ENCODE results near the gene HNRNPC. TPM values are rescaled to one million over a fixed set of nuclear protein-coding genes. Genes with fewer than 3 reads are reported as not detected.
"Not testable (repeated sequence)": the region's sequence is repeated elsewhere in the genome, so short reads cannot be mapped to it uniquely, and the experiment has no call there.

The HNRNPC gene
- total and polyA plus RNA-seq, 12 donors = 227 to 358 (median 269) TPM

GRCh38 chr14:21299562-21300130 lies 30.4 kb upstream of the HNRNPC start:
- 86 to 92% methylated on average over 10 of the region's 10 CpGs for WGBS, 2 donors
- DNase-seq (no peak), ATAC-seq (no peak)
- Histone ChIP-seq H3K9me3 (no peaks in the 10 kb centered on the region), H3K27me3 (peaks cover 0 to 33% (median 12%) of the 10 kb centered on the region in 7 donors), H3K4me3 (no peak overlapping the region), H3K4me1 (peaks cover 0 to 7% (median 4%) of the 10 kb centered on the region in 9 donors), H3K36me3 (no peaks in the 10 kb centered on the region), H3K27ac (no peak overlapping the region)
- TF ChIP-seq, protein P1, sequence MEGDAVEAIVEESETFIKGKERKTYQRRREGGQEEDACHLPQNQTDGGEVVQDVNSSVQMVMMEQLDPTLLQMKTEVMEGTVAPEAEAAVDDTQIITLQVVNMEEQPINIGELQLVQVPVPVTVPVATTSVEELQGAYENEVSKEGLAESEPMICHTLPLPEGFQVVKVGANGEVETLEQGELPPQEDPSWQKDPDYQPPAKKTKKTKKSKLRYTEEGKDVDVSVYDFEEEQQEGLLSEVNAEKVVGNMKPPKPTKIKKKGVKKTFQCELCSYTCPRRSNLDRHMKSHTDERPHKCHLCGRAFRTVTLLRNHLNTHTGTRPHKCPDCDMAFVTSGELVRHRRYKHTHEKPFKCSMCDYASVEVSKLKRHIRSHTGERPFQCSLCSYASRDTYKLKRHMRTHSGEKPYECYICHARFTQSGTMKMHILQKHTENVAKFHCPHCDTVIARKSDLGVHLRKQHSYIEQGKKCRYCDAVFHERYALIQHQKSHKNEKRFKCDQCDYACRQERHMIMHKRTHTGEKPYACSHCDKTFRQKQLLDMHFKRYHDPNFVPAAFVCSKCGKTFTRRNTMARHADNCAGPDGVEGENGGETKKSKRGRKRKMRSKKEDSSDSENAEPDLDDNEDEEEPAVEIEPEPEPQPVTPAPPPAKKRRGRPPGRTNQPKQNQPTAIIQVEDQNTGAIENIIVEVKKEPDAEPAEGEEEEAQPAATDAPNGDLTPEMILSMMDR (IDR thresholded peaks at IDR 0.05) = no peak
- intact Hi-C loops (cut with DNase I) = no loop called here

- WGBS, 2 donors = 84 to 89% methylated on average over 12 of the region's 12 CpGs
- intact Hi-C loops (cut with DNase I) = no loop called here
- ATAC-seq = no peak
- Histone ChIP-seq H3K27me3 (peaks cover 0 to 33% (median 12%) of the 10 kb centered on the region in 7 donors), H3K4me3 (no peak overlapping the region), H3K36me3 (no peaks in the 10 kb centered on the region), H3K27ac (no peak overlapping the region), H3K4me1 (peaks cover 0 to 7% (median 4%) of the 10 kb centered on the region in 9 donors), H3K9me3 (no peaks in the 10 kb centered on the region)
- TF ChIP-seq, protein P1 (IDR thresholded peaks at IDR 0.05) = no peak
- no peak for DNase-seq
These were observed 29.1 kb upstream of the HNRNPC start for GRCh38 chr14:21298358-21298757.

DNA sequence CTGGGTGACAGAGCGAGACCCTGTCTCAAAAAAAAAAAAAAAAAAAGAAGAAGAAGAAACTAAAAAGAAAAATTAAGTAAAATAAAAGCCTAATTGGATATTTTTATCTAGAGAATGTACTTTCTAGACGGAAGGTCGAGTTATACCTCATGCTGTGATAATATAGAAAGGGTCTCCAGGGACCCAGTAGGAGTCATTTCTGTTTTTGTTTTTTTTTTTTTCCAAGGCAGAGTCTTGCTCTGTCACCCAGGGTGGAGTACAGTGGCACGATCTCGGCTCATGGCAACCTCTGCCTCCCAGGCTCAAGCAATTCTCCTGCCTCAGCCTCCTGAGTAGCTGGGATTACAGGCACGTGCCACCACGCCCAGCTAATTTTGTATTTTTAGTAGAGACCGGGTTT lies 24.8 kb upstream of the HNRNPC start:
- intact Hi-C loops (cut with DNase I); H3K27ac ChIP-seq; H3K4me3 ChIP-seq; ATAC-seq; DNase-seq; H3K27me3 ChIP-seq; H3K36me3 ChIP-seq; H3K9me3 ChIP-seq; H3K4me1 ChIP-seq: not testable (repeated sequence)
- 85 to 89% methylated on average over 8 of the region's 8 CpGs for WGBS, 2 donors

GRCh38 chr14:21287168-21287567 lies 17.9 kb upstream of the HNRNPC start:
- intact Hi-C loops (cut with DNase I) = no loop called here

GRCh38 chr14:21286516-21286915 lies 17.3 kb upstream of the HNRNPC start:
- H3K36me3 ChIP-seq; H3K27me3 ChIP-seq; DNase-seq; H3K4me3 ChIP-seq; H3K9me3 ChIP-seq; H3K4me1 ChIP-seq; H3K27ac ChIP-seq; ATAC-seq; intact Hi-C loops (cut with DNase I): not testable (repeated sequence)
- WGBS, 2 donors = 90 to 97% methylated on average over 2 of the region's 2 CpGs

More at GRCh38 chr14:21287168-21287567, 17.9 kb upstream of the HNRNPC start:
- Histone ChIP-seq H3K27me3 (no peaks in the 10 kb centered on the region), H3K36me3 (no peaks in the 10 kb centered on the region), H3K27ac (no peak overlapping the region), H3K4me1 (no peaks in the 10 kb centered on the region), H3K4me3 (no peak overlapping the region), H3K9me3 (no peaks in the 10 kb centered on the region)
- WGBS, 2 donors = 80 to 85% methylated on average over 6 of the region's 6 CpGs
- ATAC-seq (no peak), DNase-seq (no peak)
- TF ChIP-seq, protein P1 (IDR thresholded peaks at IDR 0.05) = no peak

GRCh38 chr14:21281917-21282316 lies 12.7 kb upstream of the HNRNPC start:
- H3K36me3 ChIP-seq; H3K4me3 ChIP-seq; ATAC-seq; intact Hi-C loops (cut with DNase I); H3K27me3 ChIP-seq; H3K4me1 ChIP-seq; DNase-seq; H3K27ac ChIP-seq; H3K9me3 ChIP-seq: not testable (repeated sequence)
- 78 to 86% methylated on average over 8 of the region's 8 CpGs for WGBS, 2 donors
